ENCODE data around the gene EIF4G3. TPM values are rescaled to one million over a fixed set of nuclear protein-coding genes. Genes with fewer than 3 reads are reported as not detected.
"Not testable (repeated sequence)": the region's sequence is repeated elsewhere in the genome, so short reads cannot be mapped to it uniquely, and the experiment has no call there.

EIF4G3 gene
- total and polyA plus RNA-seq, 2 donors (not counting 1 experiment from before 2014, with no cell fraction given): 33.6 to 76.0 TPM

DNA sequence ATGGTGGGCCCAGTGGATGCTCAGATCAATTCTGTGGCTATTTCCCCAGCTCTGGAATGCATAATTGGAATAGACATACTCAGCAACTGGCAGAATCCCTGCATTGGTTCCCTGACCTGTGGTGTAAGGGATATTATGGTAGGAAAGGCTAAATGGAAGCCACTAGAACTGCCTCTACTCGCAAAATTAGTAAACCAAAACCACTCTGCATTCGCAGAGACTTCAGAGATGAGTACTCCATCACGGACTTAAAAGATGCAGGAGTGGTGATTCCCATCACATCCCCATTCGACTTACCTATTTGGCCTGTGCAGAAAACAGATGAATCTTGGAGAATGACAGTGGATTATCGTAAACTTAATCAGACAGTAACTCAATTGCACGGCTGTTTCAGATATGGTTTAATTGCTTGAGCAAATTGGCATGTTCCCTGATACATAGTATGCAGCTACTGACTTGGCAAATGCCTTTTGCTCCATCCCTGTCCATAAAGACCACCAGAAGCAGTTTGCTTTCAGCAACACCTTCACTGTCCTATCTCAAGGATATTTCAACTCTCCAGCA is 31.5 kb upstream of the EIF4G3 start:
- H2AFZ ChIP-seq (ENCODE audit: insufficient read depth, low read depth, low read length, poor library complexity, severe bottlenecking); H3K9ac ChIP-seq (ENCODE audit: low read length); H3K4me1 ChIP-seq (ENCODE audit: control insufficient read depth in 2 of 2, insufficient read depth in 2 of 2, low read length in 2 of 2); DNase-seq; H3K27ac ChIP-seq (ENCODE audit: low read length in 2 of 2); H3K9me3 ChIP-seq (ENCODE audit: control extremely low read depth in 1 of 3, control insufficient read depth in 2 of 3, insufficient read depth in 1 of 3, low read length in 2 of 3); intact Hi-C loops (cut with micrococcal nuclease); H3K27me3 Mint-ChIP-seq; H3K27me3 ChIP-seq (replicated peaks in 1 of 4; ENCODE audit: control extremely low read depth in 1 of 4, control insufficient read depth in 3 of 4, insufficient read depth in 4 of 4, low read length in 3 of 4); H3K27ac Mint-ChIP-seq; H4K20me1 ChIP-seq (ENCODE audit: control insufficient read depth, insufficient read depth, low read length, poor library complexity, severe bottlenecking); H3K36me3 ChIP-seq (replicated peaks in 1 of 2; ENCODE audit: control extremely low read depth in 1 of 2, control insufficient read depth in 1 of 2, extremely low read depth in 1 of 2, insufficient read depth in 2 of 2, low read length in 1 of 2); H3K4me3 ChIP-seq (ENCODE audit: control extremely low read depth in 1 of 5, extremely low read depth in 1 of 5, insufficient read depth in 1 of 5, low read depth in 2 of 5, low read length in 4 of 5); H3K4me3 Mint-ChIP-seq; POLR2A ChIA-PET; H3K9me3 Mint-ChIP-seq (ENCODE audit: insufficient read depth); H3K4me2 ChIP-seq (replicated peaks; ENCODE audit: low read depth, low read length, poor library complexity, severe bottlenecking); ATAC-seq (ENCODE audit: low read depth); H3K4me1 Mint-ChIP-seq; H3K79me2 ChIP-seq (ENCODE audit: control insufficient read depth, insufficient read depth, low read length): not testable (repeated sequence)
- WGBS (ENCODE audit: insufficient coverage): 100% methylated on average over 1 of the region's 6 CpGs
- CTCF ChIA-PET: interaction anchor here (1.0 to 2.0 kb wide), 2 partner anchors 13 to 24 kb away, joined by 3 to 7 read pairs; no protein-coding TSS in a partner anchor

DNA sequence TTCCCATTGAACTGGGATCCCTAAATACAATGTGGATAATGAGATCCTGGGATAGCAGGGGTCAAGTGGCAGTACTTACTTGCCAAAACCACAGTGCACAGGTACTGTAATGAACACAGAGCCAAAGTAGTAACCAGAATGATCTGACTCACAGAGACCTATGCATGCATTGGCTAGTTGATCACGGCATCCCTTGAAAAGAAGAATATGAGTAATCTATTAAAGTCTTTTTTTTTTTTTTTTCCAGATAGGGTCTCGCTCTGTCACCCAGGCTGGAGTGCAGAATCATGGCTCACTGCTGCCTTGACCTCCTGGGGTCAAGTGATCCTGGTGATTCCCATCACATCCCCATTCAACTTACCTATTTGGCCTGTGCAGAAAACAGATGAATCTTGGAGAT is 29.4 kb upstream of the EIF4G3 start:
- Mint-ChIP-seq H3K4me1 (no peaks in the 10 kb centered on the region), H3K9me3 (ENCODE audit: insufficient read depth) (no peaks in the 10 kb centered on the region), H3K4me3 (no peak overlapping the region), H3K27me3 (no peaks in the 10 kb centered on the region), H3K27ac (no peak overlapping the region)
- H4K20me1 ChIP-seq (ENCODE audit: control insufficient read depth, insufficient read depth, low read length, poor library complexity, severe bottlenecking): no peaks in the 10 kb centered on the region
- POLR2A ChIA-PET: no interaction called here
- ATAC-seq (ENCODE audit: low read depth) (no peak), DNase-seq (no peak)
- no peak overlapping the region for H3K9ac ChIP-seq (ENCODE audit: low read length)
- intact Hi-C loops (cut with micrococcal nuclease): no loop called here
- no peaks in the 10 kb centered on the region for H3K27me3 ChIP-seq (replicated peaks in 1 of 4; ENCODE audit: control extremely low read depth in 1 of 4, control insufficient read depth in 3 of 4, insufficient read depth in 4 of 4, low read length in 3 of 4)
- no peak overlapping the region for H3K4me2 ChIP-seq (replicated peaks; ENCODE audit: low read depth, low read length, poor library complexity, severe bottlenecking)
- H2AFZ ChIP-seq (ENCODE audit: insufficient read depth, low read depth, low read length, poor library complexity, severe bottlenecking): no peak overlapping the region
- CTCF ChIA-PET: no interaction called here
- TF ChIP-seq, protein P1, sequence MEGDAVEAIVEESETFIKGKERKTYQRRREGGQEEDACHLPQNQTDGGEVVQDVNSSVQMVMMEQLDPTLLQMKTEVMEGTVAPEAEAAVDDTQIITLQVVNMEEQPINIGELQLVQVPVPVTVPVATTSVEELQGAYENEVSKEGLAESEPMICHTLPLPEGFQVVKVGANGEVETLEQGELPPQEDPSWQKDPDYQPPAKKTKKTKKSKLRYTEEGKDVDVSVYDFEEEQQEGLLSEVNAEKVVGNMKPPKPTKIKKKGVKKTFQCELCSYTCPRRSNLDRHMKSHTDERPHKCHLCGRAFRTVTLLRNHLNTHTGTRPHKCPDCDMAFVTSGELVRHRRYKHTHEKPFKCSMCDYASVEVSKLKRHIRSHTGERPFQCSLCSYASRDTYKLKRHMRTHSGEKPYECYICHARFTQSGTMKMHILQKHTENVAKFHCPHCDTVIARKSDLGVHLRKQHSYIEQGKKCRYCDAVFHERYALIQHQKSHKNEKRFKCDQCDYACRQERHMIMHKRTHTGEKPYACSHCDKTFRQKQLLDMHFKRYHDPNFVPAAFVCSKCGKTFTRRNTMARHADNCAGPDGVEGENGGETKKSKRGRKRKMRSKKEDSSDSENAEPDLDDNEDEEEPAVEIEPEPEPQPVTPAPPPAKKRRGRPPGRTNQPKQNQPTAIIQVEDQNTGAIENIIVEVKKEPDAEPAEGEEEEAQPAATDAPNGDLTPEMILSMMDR (IDR thresholded peaks at IDR 0.05): no peak
- TF ChIP-seq EZH2 (IDR thresholded peaks at IDR 0.05; ENCODE audit: borderline replicate concordance, insufficient read depth, low read depth, low read length, poor library complexity, severe bottlenecking): no peak
- no peaks in the 10 kb centered on the region for H3K36me3 ChIP-seq (replicated peaks in 1 of 2; ENCODE audit: control extremely low read depth in 1 of 2, control insufficient read depth in 1 of 2, extremely low read depth in 1 of 2, insufficient read depth in 2 of 2, low read length in 1 of 2)
- no peaks in the 10 kb centered on the region for H3K4me1 ChIP-seq (ENCODE audit: control insufficient read depth in 2 of 2, insufficient read depth in 2 of 2, low read length in 2 of 2)
- H3K79me2 ChIP-seq (ENCODE audit: control insufficient read depth, insufficient read depth, low read length): no peaks in the 10 kb centered on the region
- WGBS (ENCODE audit: insufficient coverage): no CpG with 5 or more reads among the region's 2 CpGs
- H3K4me3 ChIP-seq (ENCODE audit: control extremely low read depth in 1 of 5, extremely low read depth in 1 of 5, insufficient read depth in 1 of 5, low read depth in 2 of 5, low read length in 4 of 5): no peak overlapping the region
- no peaks in the 10 kb centered on the region for H3K9me3 ChIP-seq (ENCODE audit: control extremely low read depth in 1 of 3, control insufficient read depth in 2 of 3, insufficient read depth in 1 of 3, low read length in 2 of 3)
- no peak overlapping the region for H3K27ac ChIP-seq (ENCODE audit: low read length in 2 of 2)
